ENCODE measurements around the gene MTG1.
"Not testable (repeated sequence)": the region's sequence is repeated elsewhere in the genome, so short reads cannot be mapped to it uniquely, and the experiment has no call there.

Gene MTG1

GRCh38 chr10:133379152-133379800 lies 14.7 kb upstream of the MTG1 start, which contains the start of gene PAOX:
PAOX (plus strand) TSS chr10:133379262; CDS start chr10:133379317, 55 bp downstream.
- TF ChIP-seq CTCF (IDR thresholded peaks at IDR 0.05; ENCODE audit: low read depth, low read length, missing control alignments): no peak
- no peak for DNase-seq (ENCODE audit: low read depth)
- peak within 1 kb of the TSS; percentile 75 for H3K4me3 ChIP-seq (ENCODE audit: low read depth, low read length)

GRCh38 chr10:133379801-133380666 lies 13.9 kb upstream of the MTG1 start:
- no peak for DNase-seq (ENCODE audit: low read depth)
- TF ChIP-seq CTCF (IDR thresholded peaks at IDR 0.05; ENCODE audit: low read depth, low read length, missing control alignments): no peak
- peak overlapping the region; percentile 75 for H3K4me3 ChIP-seq (ENCODE audit: low read depth, low read length)

- no peak for DNase-seq (ENCODE audit: low read depth)
- TF ChIP-seq CTCF (IDR thresholded peaks at IDR 0.05; ENCODE audit: low read depth, low read length, missing control alignments): no peak
- no peak overlapping the region for H3K4me3 ChIP-seq (ENCODE audit: low read depth, low read length)
Measured at GRCh38 chr10:133381036-133381435, 12.9 kb upstream of the MTG1 start.

- H3K4me3 ChIP-seq (ENCODE audit: low read depth, low read length): no peak overlapping the region
- TF ChIP-seq CTCF (IDR thresholded peaks at IDR 0.05; ENCODE audit: low read depth, low read length, missing control alignments): no peak
- DNase-seq (ENCODE audit: low read depth): no peak
Measured at GRCh38 chr10:133383551-133383950, 10.4 kb upstream of the MTG1 start.

- no peak for TF ChIP-seq CTCF (IDR thresholded peaks at IDR 0.05; ENCODE audit: low read depth, low read length, missing control alignments)
- no peak overlapping the region for H3K4me3 ChIP-seq (ENCODE audit: low read depth, low read length)
- no peak for DNase-seq (ENCODE audit: low read depth)
Measured at GRCh38 chr10:133384071-133384470, 9.9 kb upstream of the MTG1 start.

GRCh38 chr10:133385214-133385613 lies 8.7 kb upstream of the MTG1 start:
- H3K4me3 ChIP-seq (ENCODE audit: low read depth, low read length): no peak overlapping the region
- no peak for DNase-seq (ENCODE audit: low read depth)
- TF ChIP-seq CTCF (IDR thresholded peaks at IDR 0.05; ENCODE audit: low read depth, low read length, missing control alignments): no peak

- not testable (repeated sequence) for DNase-seq (ENCODE audit: low read depth); H3K4me3 ChIP-seq (ENCODE audit: low read depth, low read length)
Measured at GRCh38 chr10:133386951-133387350, 7.0 kb upstream of the MTG1 start.

Data from GM12864 (cell line).